ENCODE data around the gene ZNF618. TPM values are rescaled to one million over a fixed set of nuclear protein-coding genes. Genes with fewer than 3 reads are reported as not detected.

ZNF618 gene, protein sequence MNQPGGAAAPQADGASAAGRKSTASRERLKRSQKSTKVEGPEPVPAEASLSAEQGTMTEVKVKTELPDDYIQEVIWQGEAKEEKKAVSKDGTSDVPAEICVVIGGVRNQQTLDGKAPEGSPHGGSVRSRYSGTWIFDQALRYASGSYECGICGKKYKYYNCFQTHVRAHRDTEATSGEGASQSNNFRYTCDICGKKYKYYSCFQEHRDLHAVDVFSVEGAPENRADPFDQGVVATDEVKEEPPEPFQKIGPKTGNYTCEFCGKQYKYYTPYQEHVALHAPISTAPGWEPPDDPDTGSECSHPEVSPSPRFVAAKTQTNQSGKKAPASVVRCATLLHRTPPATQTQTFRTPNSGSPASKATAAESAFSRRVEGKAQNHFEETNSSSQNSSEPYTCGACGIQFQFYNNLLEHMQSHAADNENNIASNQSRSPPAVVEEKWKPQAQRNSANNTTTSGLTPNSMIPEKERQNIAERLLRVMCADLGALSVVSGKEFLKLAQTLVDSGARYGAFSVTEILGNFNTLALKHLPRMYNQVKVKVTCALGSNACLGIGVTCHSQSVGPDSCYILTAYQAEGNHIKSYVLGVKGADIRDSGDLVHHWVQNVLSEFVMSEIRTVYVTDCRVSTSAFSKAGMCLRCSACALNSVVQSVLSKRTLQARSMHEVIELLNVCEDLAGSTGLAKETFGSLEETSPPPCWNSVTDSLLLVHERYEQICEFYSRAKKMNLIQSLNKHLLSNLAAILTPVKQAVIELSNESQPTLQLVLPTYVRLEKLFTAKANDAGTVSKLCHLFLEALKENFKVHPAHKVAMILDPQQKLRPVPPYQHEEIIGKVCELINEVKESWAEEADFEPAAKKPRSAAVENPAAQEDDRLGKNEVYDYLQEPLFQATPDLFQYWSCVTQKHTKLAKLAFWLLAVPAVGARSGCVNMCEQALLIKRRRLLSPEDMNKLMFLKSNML
- total RNA-seq (2014; rRNA removed; shearing (Covaris generic)) (2.3 and 3.9 TPM in 2 replicates), polyA plus RNA-seq (2016; fragmentation: Nextera tagmentation; extraction: Ambion mirVana) (5.1 and 5.7 TPM in 2 replicates)

DNA sequence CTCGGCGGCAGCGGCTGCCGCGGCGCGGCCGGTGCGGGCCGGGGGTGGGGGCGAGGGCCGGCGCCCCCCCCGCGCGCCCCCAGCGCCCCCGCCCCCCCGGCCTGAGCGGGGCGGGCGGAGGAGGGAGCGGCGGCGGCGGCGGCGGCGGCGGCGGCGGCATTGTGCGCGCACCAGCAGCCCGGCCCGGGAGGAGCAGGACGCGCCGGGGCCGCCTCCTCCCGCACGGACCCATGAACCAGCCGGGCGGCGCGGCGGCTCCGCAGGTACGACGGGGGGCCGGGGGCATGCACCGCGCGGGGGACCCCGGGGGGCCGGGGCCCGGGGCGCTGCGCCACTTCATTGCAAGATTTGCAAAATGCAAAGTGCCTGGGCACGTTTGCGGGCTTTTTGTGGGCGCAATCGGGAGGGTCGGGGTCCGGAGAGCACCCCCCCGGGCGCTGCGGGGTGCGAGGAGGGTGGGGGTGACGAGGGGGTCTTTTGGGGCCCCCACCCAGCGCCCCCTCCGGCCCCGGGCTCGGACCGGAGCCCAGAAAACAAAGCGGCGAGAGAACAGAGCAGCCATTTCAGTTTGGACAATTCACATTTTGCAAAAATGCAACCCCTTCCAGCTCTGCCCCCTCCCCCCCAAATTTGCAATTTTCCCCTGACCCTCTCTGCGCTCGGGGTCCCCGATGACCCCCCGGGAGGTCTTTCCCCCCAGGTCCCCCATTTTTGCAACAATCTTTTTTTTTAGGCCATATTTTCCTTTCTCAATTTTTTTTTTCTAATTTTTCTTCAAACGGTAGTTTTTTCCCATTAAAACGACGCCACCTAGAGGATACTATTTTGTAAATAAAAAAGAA, at the start of gene ZNF618:
ZNF618 (plus strand) TSS at position 159 of the 842 bp plus-strand sequence; CDS start at position 231, 72 bp downstream.
- TF ChIP-seq EZH2phosphoT487 (IDR thresholded peaks at IDR 0.05; ENCODE audit: insufficient read depth, low read depth) (no peak), EZH2 (IDR thresholded peaks at IDR 0.05; ENCODE audit: insufficient read depth, poor library complexity, severe bottlenecking) (no peak)
- H3K4me2 ChIP-seq (ENCODE audit: unreplicated experiment), result peak within 1 kb of the TSS; percentile 85
- H3K4me3 ChIP-seq, result peak within 1 kb of the TSS; percentile 78
- no peaks in the 10 kb centered on the region for H3K36me3 ChIP-seq (ENCODE audit: low read depth)
- in situ Hi-C loops (cut with MboI), result no loop called here
- H4K20me1 ChIP-seq (ENCODE audit: insufficient read depth), result no peaks in the 10 kb centered on the region
- no peaks in the 10 kb centered on the region for H3K27me3 ChIP-seq (replicated peaks; ENCODE audit: insufficient read depth)
- no peaks in the 10 kb centered on the region for H3K9me2 ChIP-seq (ENCODE audit: insufficient read depth)
- DNase-seq, result peak; percentile 76
- peak within 1 kb of the TSS; percentile 98 for H2AFZ ChIP-seq
- 1% methylated on average over 19 to 29 of the region's 84 CpGs for WGBS, 2 experiments (ENCODE audit: low coverage in 1 of 2, low lambda C conversion rate in 2 of 2, missing lambda C conversion rate in 2 of 2)
- peak within 1 kb of the TSS; percentile 97 for H3K9ac ChIP-seq
- no peaks in the 10 kb centered on the region for H3K9me3 ChIP-seq (ENCODE audit: low read depth)
- peak within 1 kb of the TSS; percentile 73 for H3K27ac ChIP-seq
- no peaks in the 10 kb centered on the region for H3F3A ChIP-seq (ENCODE audit: insufficient read depth)
- H3K4me1 ChIP-seq (ENCODE audit: insufficient read depth), result peaks cover 15% of the 10 kb centered on the region; the same call in 1 of the 2 replicates
- peaks cover 51% of the 10 kb centered on the region for H3K79me2 ChIP-seq (ENCODE audit: insufficient read depth)

DNA sequence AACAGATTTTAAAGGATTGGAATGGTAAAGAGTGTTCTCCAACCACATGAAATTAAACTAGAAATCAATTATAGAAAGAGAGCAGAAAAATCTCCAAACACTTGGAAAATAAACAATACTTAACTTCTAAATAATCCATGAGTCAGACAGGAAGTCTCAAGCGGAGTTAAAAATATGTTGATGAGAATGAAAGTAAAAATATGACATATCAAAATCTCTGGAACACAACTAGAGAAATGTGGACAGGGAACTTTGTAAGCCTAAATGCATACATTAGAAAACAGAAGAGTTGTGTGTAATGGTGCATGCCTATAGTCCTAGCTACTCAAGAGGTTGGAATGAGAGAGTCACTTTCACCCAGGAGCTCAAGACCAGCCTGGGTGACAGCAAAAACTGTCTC, 47.9 kb upstream of the ZNF618 start:
- H2AFZ ChIP-seq, result peak overlapping the region; percentile 32; the same call in 1 of the 2 replicates
- no peak overlapping the region for H3K4me2 ChIP-seq (ENCODE audit: unreplicated experiment)
- H3K4me3 ChIP-seq, result no peak overlapping the region
- DNase-seq, result peak; percentile 9
- no peaks in the 10 kb centered on the region for H3K27me3 ChIP-seq (replicated peaks; ENCODE audit: insufficient read depth)
- H3F3A ChIP-seq (ENCODE audit: insufficient read depth), result no peaks in the 10 kb centered on the region
- 5 to 7% methylated on average over 1 of the region's 1 CpG for WGBS, 2 experiments (ENCODE audit: low coverage in 1 of 2, low lambda C conversion rate in 2 of 2, missing lambda C conversion rate in 2 of 2)
- no peaks in the 10 kb centered on the region for H3K4me1 ChIP-seq (ENCODE audit: insufficient read depth)
- in situ Hi-C loops (cut with MboI), result no loop called here
- no peak overlapping the region for H3K27ac ChIP-seq
- TF ChIP-seq EZH2 (IDR thresholded peaks at IDR 0.05; ENCODE audit: insufficient read depth, poor library complexity, severe bottlenecking) (no peak), EZH2phosphoT487 (IDR thresholded peaks at IDR 0.05; ENCODE audit: insufficient read depth, low read depth) (no peak)
- H3K9me3 ChIP-seq (ENCODE audit: low read depth), result no peaks in the 10 kb centered on the region
- no peaks in the 10 kb centered on the region for H3K36me3 ChIP-seq (ENCODE audit: low read depth)
- no peak overlapping the region for H3K9ac ChIP-seq
- no peaks in the 10 kb centered on the region for H3K79me2 ChIP-seq (ENCODE audit: insufficient read depth)
- H3K9me2 ChIP-seq (ENCODE audit: insufficient read depth), result no peaks in the 10 kb centered on the region
- no peaks in the 10 kb centered on the region for H4K20me1 ChIP-seq (ENCODE audit: insufficient read depth)

DNA sequence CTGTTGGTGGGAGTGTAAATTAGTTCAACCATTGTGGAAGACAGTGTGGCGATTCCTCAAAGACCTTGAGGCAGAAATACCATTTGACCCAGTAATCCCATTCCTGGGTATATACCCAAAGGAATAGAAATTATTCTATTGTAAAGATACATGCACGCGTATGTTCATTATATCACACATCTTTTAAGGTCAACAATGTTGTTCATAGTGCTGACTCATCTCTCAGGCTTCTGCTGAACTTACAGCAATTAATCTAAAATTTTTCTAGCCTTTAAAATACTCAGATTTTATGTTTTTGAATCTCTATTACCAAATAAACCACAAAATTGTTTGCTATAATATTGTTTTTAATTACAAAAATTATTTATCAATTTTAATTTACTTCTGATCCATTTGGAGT, 38.8 kb upstream of the ZNF618 start:
- Histone ChIP-seq H3K4me2 (ENCODE audit: unreplicated experiment) (no peak overlapping the region), H3K4me1 (ENCODE audit: insufficient read depth) (no peaks in the 10 kb centered on the region), H3F3A (ENCODE audit: insufficient read depth) (no peaks in the 10 kb centered on the region), H3K79me2 (ENCODE audit: insufficient read depth) (no peaks in the 10 kb centered on the region), H3K27me3 (replicated peaks; ENCODE audit: insufficient read depth) (peaks cover 9% of the 10 kb centered on the region; the same call in 1 of the 2 replicates), H3K9me3 (ENCODE audit: low read depth) (no peaks in the 10 kb centered on the region), H3K36me3 (ENCODE audit: low read depth) (no peaks in the 10 kb centered on the region), H3K4me3 (no peak overlapping the region), H4K20me1 (ENCODE audit: insufficient read depth) (no peaks in the 10 kb centered on the region), H3K9me2 (ENCODE audit: insufficient read depth) (no peaks in the 10 kb centered on the region), H3K9ac (no peak overlapping the region), H3K27ac (no peak overlapping the region), H2AFZ (no peak overlapping the region)
- DNase-seq, result peak; percentile 4
- TF ChIP-seq EZH2 (IDR thresholded peaks at IDR 0.05; ENCODE audit: insufficient read depth, poor library complexity, severe bottlenecking) (no peak), EZH2phosphoT487 (IDR thresholded peaks at IDR 0.05; ENCODE audit: insufficient read depth, low read depth) (no peak)
- in situ Hi-C loops (cut with MboI), result no loop called here
- WGBS, 2 experiments (ENCODE audit: low coverage in 1 of 2, low lambda C conversion rate in 2 of 2, missing lambda C conversion rate in 2 of 2), result 93 to 94% methylated on average over 3 of the region's 3 CpGs
